Spleen (tissue), 7 donors: ENCODE measurements around the gene FAR2.

ENCODE experiments used
- POLR2AphosphoS5 ChIP-seq, 3 donors: sonication (generic); formaldehyde crosslinking; IDR thresholded peaks; one replicate each; pipeline ENCODE4 v1.5.1; 2017; ENCODE audit warnings: antibody characterized with exemption in 3 of 3
- TF ChIP-seq, protein P1 (sequence below), 11 experiments: fragments of 200-600 bp in 7 of 11; fragments of 450-650 bp in 4 of 11; sonication (generic) in 4 of 11; IDR thresholded peaks in 8 of 11; conservative IDR thresholded peaks in 3 of 11; 1 replicate in 7 of 11; 2 replicates in 4 of 11; pipeline versions ENCODE4 v1.4.0 to v1.8.0; 2016 to 2021; ENCODE audit warnings: antibody characterized with exemption in 11 of 11, inconsistent platforms in 4 of 11, mild to moderate bottlenecking in 1 of 11
- donor health status: DM: no; HTN: no; CAD: no; lungs with moderate emphysema.
- donor health status: DM: no; HTN: no; CAD: no.
- donor health status: DM: no; HTN: no; CAD: no.

DNA sequence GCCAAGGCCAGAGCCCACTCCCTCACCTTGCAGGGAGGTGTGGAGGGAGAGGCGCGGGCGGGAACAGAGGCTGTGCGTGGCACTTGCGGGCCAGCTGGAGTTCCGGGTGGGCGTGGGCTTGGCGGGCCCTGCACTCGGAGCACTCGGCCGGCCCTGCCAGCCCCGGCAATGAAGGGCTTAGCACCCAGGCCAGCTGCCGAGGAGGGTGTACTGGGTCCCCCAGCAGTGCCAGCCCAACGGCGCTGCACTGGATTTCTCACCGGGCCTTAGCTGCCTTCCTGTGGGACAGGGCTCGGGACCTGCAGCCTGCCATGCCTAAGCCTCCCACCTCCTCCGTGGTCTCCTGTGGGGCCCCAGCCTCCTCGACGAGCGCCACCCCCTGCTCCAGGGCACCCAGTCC lies 107.5 kb downstream of the FAR2 start:
- TF ChIP-seq, protein P1, sequence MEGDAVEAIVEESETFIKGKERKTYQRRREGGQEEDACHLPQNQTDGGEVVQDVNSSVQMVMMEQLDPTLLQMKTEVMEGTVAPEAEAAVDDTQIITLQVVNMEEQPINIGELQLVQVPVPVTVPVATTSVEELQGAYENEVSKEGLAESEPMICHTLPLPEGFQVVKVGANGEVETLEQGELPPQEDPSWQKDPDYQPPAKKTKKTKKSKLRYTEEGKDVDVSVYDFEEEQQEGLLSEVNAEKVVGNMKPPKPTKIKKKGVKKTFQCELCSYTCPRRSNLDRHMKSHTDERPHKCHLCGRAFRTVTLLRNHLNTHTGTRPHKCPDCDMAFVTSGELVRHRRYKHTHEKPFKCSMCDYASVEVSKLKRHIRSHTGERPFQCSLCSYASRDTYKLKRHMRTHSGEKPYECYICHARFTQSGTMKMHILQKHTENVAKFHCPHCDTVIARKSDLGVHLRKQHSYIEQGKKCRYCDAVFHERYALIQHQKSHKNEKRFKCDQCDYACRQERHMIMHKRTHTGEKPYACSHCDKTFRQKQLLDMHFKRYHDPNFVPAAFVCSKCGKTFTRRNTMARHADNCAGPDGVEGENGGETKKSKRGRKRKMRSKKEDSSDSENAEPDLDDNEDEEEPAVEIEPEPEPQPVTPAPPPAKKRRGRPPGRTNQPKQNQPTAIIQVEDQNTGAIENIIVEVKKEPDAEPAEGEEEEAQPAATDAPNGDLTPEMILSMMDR (IDR thresholded peaks at IDR 0.05 in 8 of 11, conservative IDR thresholded peaks at IDR 0.05 in 3 of 11) = no peak
- TF ChIP-seq POLR2AphosphoS5 (IDR thresholded peaks at IDR 0.05) = no peak
